Measurements from ENCODE around the gene PCSK1.
"Not testable (repeated sequence)": the region's sequence is repeated elsewhere in the genome, so short reads cannot be mapped to it uniquely, and the experiment has no call there.

PCSK1 gene

GRCh38 chr5:96431376-96432187 is 1.5 kb downstream of the PCSK1 start:
- DNase-seq: no peak
- in situ Hi-C loops (cut with HindIII; ENCODE audit: low pct_ligation_motif_present, low pct_unique_long_range_greater_than_20kb, low sequenced_read_pairs): no loop called here

DNA sequence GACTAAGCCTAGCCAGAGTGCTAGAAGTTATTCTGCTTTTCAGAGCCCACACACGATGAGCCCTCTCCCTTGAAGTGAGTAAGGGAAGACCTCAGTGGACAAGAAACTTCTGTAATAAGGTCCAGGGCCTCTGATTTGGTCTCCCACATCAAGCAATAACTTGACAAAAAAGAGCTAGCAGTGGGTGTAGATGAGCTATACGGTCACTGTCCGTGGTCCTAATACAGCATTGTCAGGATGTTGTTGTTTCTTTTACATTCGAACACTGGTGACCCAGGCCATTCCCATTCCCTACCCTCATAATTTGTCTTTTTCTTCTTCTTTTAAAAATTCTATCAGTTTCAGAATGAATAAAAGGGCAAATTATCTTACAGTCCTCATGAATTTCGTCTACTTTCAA is 5.2 kb downstream of the PCSK1 start:
- peak; percentile 6 for DNase-seq
- in situ Hi-C loops (cut with HindIII; ENCODE audit: low pct_ligation_motif_present, low pct_unique_long_range_greater_than_20kb, low sequenced_read_pairs): no loop called here

- in situ Hi-C loops (cut with HindIII; ENCODE audit: low pct_ligation_motif_present, low pct_unique_long_range_greater_than_20kb, low sequenced_read_pairs): no loop called here
- DNase-seq: no peak
These were observed 6.2 kb downstream of the PCSK1 start for GRCh38 chr5:96426831-96427230.

- no peak for DNase-seq
- in situ Hi-C loops (cut with HindIII; ENCODE audit: low pct_ligation_motif_present, low pct_unique_long_range_greater_than_20kb, low sequenced_read_pairs): no loop called here
These were observed 7.6 kb downstream of the PCSK1 start for GRCh38 chr5:96425443-96425842.

DNA sequence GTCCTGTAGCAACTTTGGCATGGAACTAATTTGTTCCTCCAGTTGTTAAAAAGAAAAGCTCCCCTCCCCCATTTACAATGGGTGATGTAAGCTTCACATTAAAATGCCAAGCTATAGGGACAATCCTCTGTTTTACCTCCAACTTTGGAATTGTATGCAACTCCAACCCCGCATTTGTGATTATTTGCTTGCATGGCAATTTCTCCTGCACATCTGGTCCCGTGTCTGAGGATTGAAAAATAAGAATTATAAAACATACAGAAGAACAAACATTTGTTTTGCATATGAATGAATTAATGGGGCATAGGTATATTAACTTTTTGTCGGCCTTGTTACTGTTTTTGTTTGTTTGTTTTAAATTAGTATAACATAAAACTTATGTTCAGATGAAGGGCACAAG is 17.2 kb downstream of the PCSK1 start:
- DNase-seq: no peak
- in situ Hi-C loops (cut with HindIII; ENCODE audit: low pct_ligation_motif_present, low pct_unique_long_range_greater_than_20kb, low sequenced_read_pairs): no loop called here

DNA sequence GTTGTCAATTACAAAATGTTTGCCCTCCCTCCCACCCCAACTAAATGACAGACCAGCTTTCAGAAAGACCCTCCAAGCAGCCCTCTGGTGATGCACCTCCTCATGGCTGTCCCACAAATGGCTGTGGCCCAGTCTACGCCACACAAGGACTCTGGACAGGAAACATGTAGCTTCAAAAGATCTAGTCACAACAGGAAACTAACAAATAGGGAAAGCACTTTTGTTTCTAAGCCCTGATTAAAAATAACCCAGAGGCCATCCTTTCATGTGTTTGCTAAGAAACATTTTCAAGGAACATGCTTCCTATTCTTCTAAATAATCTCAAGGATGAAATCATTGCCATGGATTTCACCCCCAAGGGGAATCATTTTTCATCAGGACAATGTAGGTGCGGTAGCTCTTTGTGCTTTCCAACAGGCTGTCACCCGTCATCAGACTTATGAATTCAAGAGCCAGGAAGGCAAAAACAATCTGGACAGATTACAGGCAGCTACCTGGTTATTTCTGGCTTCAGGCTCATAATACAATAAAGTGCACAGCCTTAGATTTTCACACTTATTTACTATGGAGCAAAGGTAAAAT is 20.1 kb downstream of the PCSK1 start:
- in situ Hi-C loops (cut with HindIII; ENCODE audit: low pct_ligation_motif_present, low pct_unique_long_range_greater_than_20kb, low sequenced_read_pairs): no loop called here
- DNase-seq: no peak

GRCh38 chr5:96410013-96410412 is 23.0 kb downstream of the PCSK1 start:
- DNase-seq: no peak
- in situ Hi-C loops (cut with HindIII; ENCODE audit: low pct_ligation_motif_present, low pct_unique_long_range_greater_than_20kb, low sequenced_read_pairs): no loop called here

- no peak for DNase-seq
- in situ Hi-C loops (cut with HindIII; ENCODE audit: low pct_ligation_motif_present, low pct_unique_long_range_greater_than_20kb, low sequenced_read_pairs): no loop called here
These were observed 24.1 kb downstream of the PCSK1 start for GRCh38 chr5:96408841-96409538.

DNA sequence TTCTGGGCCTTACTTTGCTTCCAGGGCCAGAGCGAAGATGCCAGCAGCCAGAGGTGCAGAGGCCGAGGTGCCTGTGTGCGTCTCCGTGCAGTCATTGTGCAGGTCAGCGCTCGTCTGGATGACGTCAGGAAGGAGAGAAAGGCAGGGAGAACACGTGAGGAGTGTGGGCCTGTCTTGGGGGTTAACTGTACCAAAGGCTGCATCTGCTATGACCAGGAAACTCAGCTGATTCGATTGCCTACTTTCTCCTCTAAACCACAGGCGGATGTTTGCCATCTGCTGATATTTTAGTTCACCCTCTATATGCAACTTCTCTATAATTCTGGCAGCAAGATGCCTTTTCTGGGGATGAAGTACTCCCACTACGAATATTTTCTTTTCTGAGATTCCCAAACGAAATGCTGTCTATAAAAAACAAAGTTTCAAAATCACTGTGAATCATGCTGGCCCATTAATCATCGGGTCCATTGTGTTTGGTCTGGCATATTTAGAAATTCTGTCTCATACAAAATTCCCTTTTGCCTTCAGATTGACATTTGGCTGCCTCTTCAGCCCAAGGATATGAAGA is 24.8 kb downstream of the PCSK1 start:
- in situ Hi-C loops (cut with HindIII; ENCODE audit: low pct_ligation_motif_present, low pct_unique_long_range_greater_than_20kb, low sequenced_read_pairs): no loop called here
- DNase-seq: no peak

- DNase-seq: no peak
- in situ Hi-C loops (cut with HindIII; ENCODE audit: low pct_ligation_motif_present, low pct_unique_long_range_greater_than_20kb, low sequenced_read_pairs): no loop called here
These were observed 25.6 kb downstream of the PCSK1 start for GRCh38 chr5:96407436-96407835.

DNA sequence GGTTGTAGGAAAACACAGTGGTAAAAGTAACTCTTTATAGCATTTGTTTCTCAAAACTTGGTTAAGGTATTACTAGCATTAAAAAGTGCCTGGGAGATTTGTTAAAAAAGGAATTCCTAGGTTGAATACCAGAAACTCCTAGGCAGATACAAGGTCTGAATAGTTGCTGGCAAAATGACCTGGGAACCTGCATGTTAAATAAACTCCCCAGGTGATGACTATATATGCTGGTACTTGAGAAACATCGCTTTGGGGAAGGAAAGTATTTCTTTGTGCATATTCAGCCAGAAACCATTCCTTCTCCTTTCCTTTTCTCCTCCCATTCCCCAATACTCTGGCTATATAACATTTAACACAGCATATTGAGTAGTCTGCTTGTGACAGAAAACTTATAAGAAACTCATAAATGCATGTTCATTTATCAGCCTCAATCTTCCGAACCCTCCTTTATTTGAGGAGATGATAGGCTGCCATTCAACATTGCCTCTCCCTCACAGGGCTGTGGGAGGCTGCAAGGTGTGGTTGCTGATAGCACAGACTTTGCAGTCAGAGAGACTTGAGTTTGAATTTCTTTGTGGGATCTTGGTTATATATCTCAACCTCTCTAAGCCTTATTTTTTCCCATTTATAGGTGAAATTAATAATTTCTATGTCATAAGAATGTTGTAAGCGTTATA is 28.7 kb downstream of the PCSK1 start:
- in situ Hi-C loops (cut with HindIII; ENCODE audit: low pct_ligation_motif_present, low pct_unique_long_range_greater_than_20kb, low sequenced_read_pairs): no loop called here
- no peak for DNase-seq

DNA sequence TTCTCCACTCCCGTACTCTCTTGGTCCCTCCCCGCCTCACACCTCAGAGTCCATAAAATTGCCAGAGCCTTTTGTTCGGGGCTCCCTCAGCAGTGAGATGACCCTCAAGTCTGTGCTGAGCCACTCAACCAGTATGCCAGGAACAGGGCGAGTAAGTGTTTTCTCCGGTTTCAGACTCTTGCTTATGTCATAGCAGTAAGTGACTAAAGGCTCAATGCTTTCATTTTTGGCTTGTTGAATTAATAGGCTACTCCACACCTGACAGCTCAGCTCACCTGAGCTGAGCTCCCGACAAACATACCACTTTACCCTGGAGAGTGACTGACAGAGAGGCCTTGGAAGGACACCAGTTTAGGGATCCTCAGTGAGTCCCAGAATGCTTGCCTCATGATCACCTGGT is 30.5 kb downstream of the PCSK1 start:
- no peak for DNase-seq
- in situ Hi-C loops (cut with HindIII; ENCODE audit: low pct_ligation_motif_present, low pct_unique_long_range_greater_than_20kb, low sequenced_read_pairs): no loop called here

DNA sequence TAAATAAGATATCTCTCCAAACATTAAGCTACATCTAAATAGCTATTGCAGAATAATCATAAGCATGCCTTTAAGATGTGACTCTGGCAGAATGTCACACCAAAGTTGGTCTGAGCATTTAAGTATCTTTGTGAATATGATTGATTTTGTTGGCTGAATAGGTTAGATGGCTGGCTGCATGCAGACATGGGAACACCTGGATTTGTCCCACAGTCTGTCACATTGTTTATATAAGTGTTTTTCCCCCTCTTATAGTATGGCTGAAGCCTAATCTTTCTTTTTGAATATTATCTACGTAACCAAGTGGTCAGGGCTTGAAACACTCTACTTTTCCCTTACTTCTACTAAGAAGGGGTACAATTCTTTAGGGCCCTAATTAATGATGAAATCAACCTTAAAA is 36.2 kb downstream of the PCSK1 start:
- DNase-seq: no peak
- in situ Hi-C loops (cut with HindIII; ENCODE audit: low pct_ligation_motif_present, low pct_unique_long_range_greater_than_20kb, low sequenced_read_pairs): no loop called here

GRCh38 chr5:96395295-96395694 is 37.8 kb downstream of the PCSK1 start:
- in situ Hi-C loops (cut with HindIII; ENCODE audit: low pct_ligation_motif_present, low pct_unique_long_range_greater_than_20kb, low sequenced_read_pairs); DNase-seq: not testable (repeated sequence)

GRCh38 chr5:96391921-96392320 is 41.1 kb downstream of the PCSK1 start:
- in situ Hi-C loops (cut with HindIII; ENCODE audit: low pct_ligation_motif_present, low pct_unique_long_range_greater_than_20kb, low sequenced_read_pairs): no loop called here
- no peak for DNase-seq

DNA sequence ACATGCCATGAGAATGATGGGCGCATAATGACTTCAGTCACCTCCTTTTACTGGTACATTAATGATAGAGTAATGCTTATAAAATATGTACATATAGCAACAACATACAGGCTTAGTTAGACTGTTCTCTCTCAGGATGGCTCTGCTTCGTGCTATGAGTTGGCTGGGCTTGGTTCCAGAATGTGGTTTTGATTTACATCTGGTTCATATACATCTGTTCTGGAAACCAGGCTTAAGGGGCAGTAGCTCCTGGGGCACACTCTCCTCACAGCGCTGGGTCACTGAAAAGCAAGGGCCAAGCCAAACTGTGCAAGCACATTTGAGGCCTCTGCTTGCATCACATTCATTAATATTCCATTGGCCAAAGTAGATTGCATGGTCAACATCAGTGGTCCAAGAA is 44.9 kb downstream of the PCSK1 start:
- no peak for DNase-seq
- in situ Hi-C loops (cut with HindIII; ENCODE audit: low pct_ligation_motif_present, low pct_unique_long_range_greater_than_20kb, low sequenced_read_pairs): no loop called here

DNA sequence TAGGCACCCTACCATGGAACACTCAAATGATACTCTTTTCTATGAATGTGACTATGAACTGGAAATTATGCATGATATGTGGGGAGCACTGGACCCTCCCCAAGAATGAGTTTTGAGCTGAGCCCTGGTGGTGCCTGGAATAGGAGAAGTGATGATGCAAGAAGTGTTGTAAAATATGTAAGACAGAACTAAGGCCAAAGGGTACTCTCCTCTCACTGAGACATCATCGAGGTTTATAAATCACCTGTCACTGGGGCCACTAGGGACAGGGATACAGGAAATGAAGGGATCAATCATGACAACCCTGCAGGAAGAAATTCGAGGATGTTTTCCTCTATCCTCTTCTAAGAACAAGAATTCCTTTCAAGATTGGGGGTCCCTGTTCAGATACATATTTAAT is 45.4 kb downstream of the PCSK1 start:
- no peak for DNase-seq
- in situ Hi-C loops (cut with HindIII; ENCODE audit: low pct_ligation_motif_present, low pct_unique_long_range_greater_than_20kb, low sequenced_read_pairs): no loop called here

GRCh38 chr5:96385538-96385937 is 47.5 kb downstream of the PCSK1 start:
- in situ Hi-C loops (cut with HindIII; ENCODE audit: low pct_ligation_motif_present, low pct_unique_long_range_greater_than_20kb, low sequenced_read_pairs): no loop called here
- no peak for DNase-seq

- peak; percentile 88 for DNase-seq
- in situ Hi-C loops (cut with HindIII; ENCODE audit: low pct_ligation_motif_present, low pct_unique_long_range_greater_than_20kb, low sequenced_read_pairs): no loop called here
These were observed 48.7 kb downstream of the PCSK1 start for GRCh38 chr5:96384353-96384752.

Data from ACHN (cell line).